HepG2 (cell line): ENCODE measurements around the gene SNRPD2. TPM values are rescaled to one million over a fixed set of nuclear protein-coding genes. Genes with fewer than 3 reads are reported as not detected.
A peak's percentile ranks its signal among the peaks of the same experiment; 100 is the strongest.

Experiments
- AHR ChIP-seq: IDR thresholded peaks from 2 replicates; pipeline ENCODE4 v1.6.1; 2018; ENCODE audit warnings: missing genetic modification reagents, missing compliant biosample characterization
- DMAP1 ChIP-seq: IDR thresholded peaks from 2 replicates; pipeline ENCODE4 v1.6.1; 2016
- GZF1 ChIP-seq: sonication (generic); formaldehyde crosslinking; IDR thresholded peaks from 2 replicates; pipeline ENCODE4 v1.5.1; 2020; ENCODE audit warnings: mild to moderate bottlenecking, missing genetic modification reagents
- HNF4A ChIP-seq: sonication (generic); formaldehyde crosslinking; IDR thresholded peaks from 2 replicates; pipeline ENCODE4 v1.4.0; 2020; ENCODE audit warnings: missing genetic modification reagents
- KDM6A ChIP-seq: IDR thresholded peaks from 2 replicates; pipeline ENCODE4 v1.6.1; 2016; ENCODE audit warnings: low read depth
- MEF2D ChIP-seq: sonication (generic); formaldehyde crosslinking; IDR thresholded peaks from 2 replicates; pipeline ENCODE4 v1.5.1; 2020; ENCODE audit warnings: mild to moderate bottlenecking, missing genetic modification reagents
- MIER3 ChIP-seq: IDR thresholded peaks from 2 replicates; pipeline ENCODE4 v1.6.1; 2016; ENCODE audit warnings: missing compliant biosample characterization, borderline replicate concordance
- MLLT10 ChIP-seq: sonication (generic); formaldehyde crosslinking; IDR thresholded peaks from 2 replicates; pipeline ENCODE4 v1.4.0; 2020; ENCODE audit warnings: missing genetic modification reagents
- NCOA2 ChIP-seq: sonication (generic); formaldehyde crosslinking; IDR thresholded peaks from 2 replicates; pipeline ENCODE4 v1.8.0; 2022; ENCODE audit warnings: inconsistent platforms
- NR3C1 ChIP-seq: sonication (generic); formaldehyde crosslinking; IDR thresholded peaks from 2 replicates; pipeline ENCODE4 v1.4.0; 2020; ENCODE audit warnings: missing genetic modification reagents
- PAF1 ChIP-seq: IDR thresholded peaks from 2 replicates; pipeline ENCODE4 v1.6.1; 2016; ENCODE audit warnings: missing genetic modification reagents, missing compliant biosample characterization
- PHF20 ChIP-seq: sonication (generic); formaldehyde crosslinking; IDR thresholded peaks from 2 replicates; pipeline ENCODE4 v1.5.0; 2020; ENCODE audit warnings: mild to moderate bottlenecking, missing genetic modification reagents
- SRY ChIP-seq: sonication (generic); formaldehyde crosslinking; IDR thresholded peaks from 2 replicates; pipeline ENCODE4 v1.8.0; 2022; ENCODE audit warnings: mild to moderate bottlenecking, missing genetic modification reagents
- TCF12 ChIP-seq, 2 experiments: fragments of 450-650 bp in 1 of 2; sonication (generic) in 1 of 2; formaldehyde crosslinking in 1 of 2; IDR thresholded peaks; 2 replicates each; pipeline versions ENCODE4 v1.6.1 to v1.8.0; 2017 to 2022; ENCODE audit warnings: antibody characterized with exemption in 1 of 2, mild to moderate bottlenecking in 1 of 2, missing genetic modification reagents in 1 of 2, moderate library complexity in 1 of 2
- ZNF230 ChIP-seq: sonication (generic); formaldehyde crosslinking; IDR thresholded peaks from 2 replicates; pipeline ENCODE4 v1.4.0; 2020; ENCODE audit warnings: mild to moderate bottlenecking, missing genetic modification reagents
- ZNF552 ChIP-seq: sonication (generic); formaldehyde crosslinking; IDR thresholded peaks from 2 replicates; pipeline ENCODE4 v1.9.0; 2022; ENCODE audit warnings: missing genetic modification reagents, mild to moderate bottlenecking, borderline replicate concordance
- ZNF775 ChIP-seq: sonication (generic); formaldehyde crosslinking; IDR thresholded peaks from 2 replicates; pipeline ENCODE4 v1.4.0; 2020; ENCODE audit warnings: missing genetic modification reagents, mild to moderate bottlenecking, moderate library complexity, borderline replicate concordance
- ZSCAN21 ChIP-seq: sonication (generic); formaldehyde crosslinking; IDR thresholded peaks from 2 replicates; pipeline ENCODE4 v1.8.0; 2022; ENCODE audit warnings: mild to moderate bottlenecking, missing genetic modification reagents, moderate library complexity, borderline replicate concordance
- polyA plus RNA-seq, 8 experiments: library from polyadenylated mRNA; depleted of rRNA in 3 of 8; stranded (reverse) in 7 of 8; unstranded in 1 of 8; fragments of >200 nt; fragmentation: Illumina TruSeq in 4 of 8; extraction: Trizol in 4 of 8; gene quantifications; 2 replicates each; pipeline versions ENCODE4 v1.2.1 to v1.2.3, GENCODE V29; 2011 to 2016; ENCODE audit warnings: low read depth in 4 of 8, missing spikeins in 1 of 8, mixed read lengths in 1 of 8; ENCODE audit not compliant: insufficient read depth in 1 of 8
- total RNA-seq, 5 experiments: library from RNA; depleted of rRNA; stranded (reverse); fragments of >200 nt; fragmentation: Illumina TruSeq; extraction: Trizol; gene quantifications; 2 replicates each; pipeline ENCODE4 v1.2.3, GENCODE V29; 2016; ENCODE audit warnings: low read depth in 1 of 5
- TF ChIP-seq, protein P1 (sequence below): sonication (generic); formaldehyde crosslinking; IDR thresholded peaks from 2 replicates; pipeline ENCODE4 v1.4.0; 2020; ENCODE audit warnings: mild to moderate bottlenecking, missing genetic modification reagents, borderline replicate concordance
- TF ChIP-seq, protein P2 (sequence below): sonication (generic); formaldehyde crosslinking; IDR thresholded peaks from 2 replicates; pipeline ENCODE4 v1.4.0; 2020; ENCODE audit warnings: missing genetic modification reagents
- TF ChIP-seq, protein P3 (sequence below): sonication (generic); formaldehyde crosslinking; IDR thresholded peaks from 2 replicates; pipeline ENCODE4 v1.5.0; 2020; ENCODE audit warnings: missing genetic modification reagents, mild to moderate bottlenecking, borderline replicate concordance
- TF ChIP-seq, protein P4 (sequence below): sonication (generic); formaldehyde crosslinking; IDR thresholded peaks from 2 replicates; pipeline ENCODE4 v1.8.0; 2022; ENCODE audit warnings: mild to moderate bottlenecking, missing genetic modification reagents, moderate library complexity
- TF ChIP-seq, protein P5 (sequence below): sonication (generic); formaldehyde crosslinking; IDR thresholded peaks from 2 replicates; pipeline ENCODE4 v1.4.0; 2020; ENCODE audit warnings: missing genetic modification reagents
- TF ChIP-seq, protein P6 (sequence below): sonication (generic); formaldehyde crosslinking; IDR thresholded peaks from 2 replicates; pipeline ENCODE4 v1.4.0; 2020; ENCODE audit warnings: missing genetic modification reagents

SNRPD2 gene
- total and polyA plus RNA-seq, 2 of the 13 experiments (the other 11 are each of a cell fraction or from before 2014, with no cell fraction given): 299 to 485 TPM

DNA sequence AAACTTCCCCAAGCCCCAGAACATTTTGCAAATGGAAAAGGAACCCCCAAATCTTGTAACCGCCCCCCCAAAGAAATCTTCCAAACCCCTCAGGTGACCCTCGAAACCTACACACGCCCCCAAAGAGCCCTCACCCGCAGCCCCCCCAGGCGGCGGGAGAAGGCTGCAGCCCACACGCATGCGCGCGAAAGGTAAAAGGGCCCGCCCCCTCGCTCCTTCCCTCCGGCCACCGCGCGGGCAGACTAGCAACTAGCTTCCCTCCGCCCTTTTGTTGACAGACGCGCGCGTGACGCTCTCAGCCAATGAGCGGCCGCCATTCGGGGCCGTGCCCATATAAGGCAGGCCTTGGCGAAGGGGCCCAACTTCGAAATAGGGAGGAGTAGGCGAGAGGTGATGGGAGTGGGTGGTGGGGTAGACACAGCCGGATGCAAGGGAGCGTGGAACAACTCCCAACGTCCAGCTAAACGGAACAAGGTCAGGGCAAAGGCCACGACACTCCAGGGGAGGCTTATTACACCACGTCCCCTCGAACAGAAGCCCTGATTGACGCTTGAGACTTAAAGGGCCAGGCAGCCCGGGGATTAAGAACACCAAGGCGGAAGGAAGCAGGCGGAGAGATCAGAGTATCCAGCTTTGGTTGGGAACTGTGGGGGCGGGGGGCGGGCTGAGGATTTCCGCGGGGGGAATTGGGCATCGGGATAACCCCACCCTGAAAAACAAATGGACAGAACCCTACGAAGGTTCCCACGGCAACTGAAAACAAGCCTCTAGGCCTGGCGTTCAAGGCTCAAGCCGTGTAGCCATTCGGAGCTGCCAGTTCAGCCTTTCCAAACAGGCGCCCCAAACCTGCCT, 25.6 kb upstream of the SNRPD2 start (continued):
- TF ChIP-seq HNF4A (peak; percentile 78), ZNF775 (CRISPR knock-in tag) (peak; percentile 83; the same call in 1 of the 2 replicates), ZNF230 (CRISPR knock-in tag) (no peak), SRY (CRISPR knock-in tag) (no peak), KDM6A (peak; percentile 76), MEF2D (CRISPR knock-in tag) (peak; percentile 71; the same call in 1 of the 2 replicates), TCF12 (IDR thresholded peaks at IDR 0.05) (no peak), TCF12 (CRISPR knock-in tag; IDR thresholded peaks at IDR 0.05) (no peak), ZSCAN21 (CRISPR knock-in tag) (peak; percentile 70; the same call in 1 of the 2 replicates), MLLT10 (CRISPR knock-in tag) (no peak), DMAP1 (CRISPR knock-in tag) (peak; percentile 64; the same call in 1 of the 2 replicates), PHF20 (peak; percentile 78), NR3C1 (CRISPR knock-in tag) (no peak), NCOA2 (peak; percentile 62; the same call in 1 of the 2 replicates), PAF1 (CRISPR knock-in tag) (no peak), GZF1 (CRISPR knock-in tag) (no peak), AHR (no peak), MIER3 (CRISPR knock-in tag) (peak; percentile 76), ZNF552 (CRISPR knock-in tag) (no peak)
- TF ChIP-seq, protein P1, sequence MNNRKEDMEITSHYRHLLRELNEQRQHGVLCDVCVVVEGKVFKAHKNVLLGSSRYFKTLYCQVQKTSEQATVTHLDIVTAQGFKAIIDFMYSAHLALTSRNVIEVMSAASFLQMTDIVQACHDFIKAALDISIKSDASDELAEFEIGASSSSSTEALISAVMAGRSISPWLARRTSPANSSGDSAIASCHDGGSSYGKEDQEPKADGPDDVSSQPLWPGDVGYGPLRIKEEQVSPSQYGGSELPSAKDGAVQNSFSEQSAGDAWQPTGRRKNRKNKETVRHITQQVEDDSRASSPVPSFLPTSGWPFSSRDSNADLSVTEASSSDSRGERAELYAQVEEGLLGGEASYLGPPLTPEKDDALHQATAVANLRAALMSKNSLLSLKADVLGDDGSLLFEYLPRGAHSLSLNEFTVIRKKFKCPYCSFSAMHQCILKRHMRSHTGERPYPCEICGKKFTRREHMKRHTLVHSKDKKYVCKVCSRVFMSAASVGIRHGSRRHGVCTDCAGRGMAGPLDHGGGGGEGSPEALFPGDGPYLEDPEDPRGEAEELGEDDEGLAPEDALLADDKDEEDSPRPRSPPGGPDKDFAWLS (CRISPR knock-in tag): no peak
- TF ChIP-seq, protein P2, sequence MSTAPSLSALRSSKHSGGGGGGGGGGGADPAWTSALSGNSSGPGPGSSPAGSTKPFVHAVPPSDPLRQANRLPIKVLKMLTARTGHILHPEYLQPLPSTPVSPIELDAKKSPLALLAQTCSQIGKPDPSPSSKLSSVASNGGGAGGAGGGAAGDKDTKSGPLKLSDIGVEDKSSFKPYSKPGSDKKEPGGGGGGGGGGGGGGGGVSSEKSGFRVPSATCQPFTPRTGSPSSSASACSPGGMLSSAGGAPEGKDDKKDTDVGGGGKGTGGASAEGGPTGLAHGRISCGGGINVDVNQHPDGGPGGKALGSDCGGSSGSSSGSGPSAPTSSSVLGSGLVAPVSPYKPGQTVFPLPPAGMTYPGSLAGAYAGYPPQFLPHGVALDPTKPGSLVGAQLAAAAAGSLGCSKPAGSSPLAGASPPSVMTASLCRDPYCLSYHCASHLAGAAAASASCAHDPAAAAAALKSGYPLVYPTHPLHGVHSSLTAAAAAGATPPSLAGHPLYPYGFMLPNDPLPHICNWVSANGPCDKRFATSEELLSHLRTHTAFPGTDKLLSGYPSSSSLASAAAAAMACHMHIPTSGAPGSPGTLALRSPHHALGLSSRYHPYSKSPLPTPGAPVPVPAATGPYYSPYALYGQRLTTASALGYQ: peak; percentile 81
- TF ChIP-seq, protein P3, sequence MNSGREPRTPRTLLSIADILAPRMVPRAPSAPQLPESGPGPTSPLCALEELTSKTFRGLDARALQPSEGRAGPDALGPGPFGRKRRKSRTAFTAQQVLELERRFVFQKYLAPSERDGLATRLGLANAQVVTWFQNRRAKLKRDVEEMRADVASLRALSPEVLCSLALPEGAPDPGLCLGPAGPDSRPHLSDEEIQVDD (CRISPR knock-in tag): no peak
- TF ChIP-seq, protein P4, sequence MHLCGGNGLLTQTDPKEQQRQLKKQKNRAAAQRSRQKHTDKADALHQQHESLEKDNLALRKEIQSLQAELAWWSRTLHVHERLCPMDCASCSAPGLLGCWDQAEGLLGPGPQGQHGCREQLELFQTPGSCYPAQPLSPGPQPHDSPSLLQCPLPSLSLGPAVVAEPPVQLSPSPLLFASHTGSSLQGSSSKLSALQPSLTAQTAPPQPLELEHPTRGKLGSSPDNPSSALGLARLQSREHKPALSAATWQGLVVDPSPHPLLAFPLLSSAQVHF (CRISPR knock-in tag): no peak
- TF ChIP-seq, protein P5, sequence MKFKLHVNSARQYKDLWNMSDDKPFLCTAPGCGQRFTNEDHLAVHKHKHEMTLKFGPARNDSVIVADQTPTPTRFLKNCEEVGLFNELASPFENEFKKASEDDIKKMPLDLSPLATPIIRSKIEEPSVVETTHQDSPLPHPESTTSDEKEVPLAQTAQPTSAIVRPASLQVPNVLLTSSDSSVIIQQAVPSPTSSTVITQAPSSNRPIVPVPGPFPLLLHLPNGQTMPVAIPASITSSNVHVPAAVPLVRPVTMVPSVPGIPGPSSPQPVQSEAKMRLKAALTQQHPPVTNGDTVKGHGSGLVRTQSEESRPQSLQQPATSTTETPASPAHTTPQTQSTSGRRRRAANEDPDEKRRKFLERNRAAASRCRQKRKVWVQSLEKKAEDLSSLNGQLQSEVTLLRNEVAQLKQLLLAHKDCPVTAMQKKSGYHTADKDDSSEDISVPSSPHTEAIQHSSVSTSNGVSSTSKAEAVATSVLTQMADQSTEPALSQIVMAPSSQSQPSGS (CRISPR knock-in tag): peak; percentile 58; the same call in 1 of the 2 replicates
- TF ChIP-seq, protein P6, sequence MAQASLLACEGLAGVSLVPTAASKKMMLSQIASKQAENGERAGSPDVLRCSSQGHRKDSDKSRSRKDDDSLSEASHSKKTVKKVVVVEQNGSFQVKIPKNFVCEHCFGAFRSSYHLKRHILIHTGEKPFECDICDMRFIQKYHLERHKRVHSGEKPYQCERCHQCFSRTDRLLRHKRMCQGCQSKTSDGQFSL (CRISPR knock-in tag): peak; percentile 69; the same call in 1 of the 2 replicates
